Dendritic cell treated with granulocyte-macrophage colony-stimulating factor and Interleukin-4, amounts not matched to agents 40 ng/mL and 50 ng/mL, for 4 days (primary cell): ENCODE measurements around the gene SNRPB.
A peak's percentile ranks its signal among the peaks of the same experiment; 100 is the strongest.
"Not testable (repeated sequence)": the region's sequence is repeated elsewhere in the genome, so short reads cannot be mapped to it uniquely, and the experiment has no call there.

ENCODE experiments used
- H3K27ac Mint-ChIP-seq: one replicate; pipeline ENCODE4 v1.8.0; 2022; ENCODE audit warnings: mild to moderate bottlenecking, mixed read lengths
- H3K27me3 Mint-ChIP-seq: one replicate; pipeline ENCODE4 v1.8.0; 2022; ENCODE audit warnings: mild to moderate bottlenecking, mixed read lengths
- H3K36me3 Mint-ChIP-seq: one replicate; pipeline ENCODE4 v1.8.0; 2022; ENCODE audit warnings: low read depth, mixed read lengths
- H3K4me1 Mint-ChIP-seq: one replicate; pipeline ENCODE4 v1.8.0; 2022; ENCODE audit warnings: low read depth, mixed read lengths
- H3K4me3 Mint-ChIP-seq: one replicate; pipeline ENCODE4 v1.8.0; 2022; ENCODE audit warnings: mild to moderate bottlenecking, moderate library complexity, mixed read lengths
- H3K9me3 Mint-ChIP-seq: one replicate; pipeline ENCODE4 v1.8.0; 2022; ENCODE audit warnings: mixed read lengths
- intact Hi-C: fragments of 100-400 bp; cut with micrococcal nuclease; formaldehyde crosslinking; loops from one replicate; pipeline ENCODE4 v1.15.0; 2022

The SNRPB gene

GRCh38 chr20:2502808-2503384 is 32.3 kb upstream of the SNRPB start:
- H3K4me1 Mint-ChIP-seq = peaks cover 11% of the 10 kb centered on the region
- H3K36me3 Mint-ChIP-seq = peaks cover 31% of the 10 kb centered on the region
- H3K4me3 Mint-ChIP-seq, H3K27ac Mint-ChIP-seq, intact Hi-C loops, H3K27me3 Mint-ChIP-seq, H3K9me3 Mint-ChIP-seq: not testable (repeated sequence)

- intact Hi-C loops = no loop called here
- peaks cover 91% of the 10 kb centered on the region for H3K36me3 Mint-ChIP-seq
- peaks cover 9% of the 10 kb centered on the region for H3K9me3 Mint-ChIP-seq
- no peaks in the 10 kb centered on the region for H3K4me1 Mint-ChIP-seq
- H3K4me3 Mint-ChIP-seq = no peak overlapping the region
- no peak overlapping the region for H3K27ac Mint-ChIP-seq
- no peaks in the 10 kb centered on the region for H3K27me3 Mint-ChIP-seq
These were observed 15.1 kb upstream of the SNRPB start for GRCh38 chr20:2485661-2486060.

GRCh38 chr20:2485080-2485479 is 14.5 kb upstream of the SNRPB start:
- intact Hi-C loops = no loop called here
- Mint-ChIP-seq H3K36me3 (peaks cover 91% of the 10 kb centered on the region), H3K27me3 (no peaks in the 10 kb centered on the region)

GRCh38 chr20:2483504-2483903 is 12.9 kb upstream of the SNRPB start:
- H3K36me3 Mint-ChIP-seq = peaks cover 78% of the 10 kb centered on the region

More at GRCh38 chr20:2485080-2485479, 14.5 kb upstream of the SNRPB start:
- Mint-ChIP-seq H3K27ac (no peak overlapping the region), H3K4me1 (no peaks in the 10 kb centered on the region), H3K4me3 (no peak overlapping the region), H3K9me3 (peaks cover 15% of the 10 kb centered on the region)

GRCh38 chr20:2480381-2480780 is 9.8 kb upstream of the SNRPB start:
- intact Hi-C loops = no loop called here

More at GRCh38 chr20:2483504-2483903, 12.9 kb upstream of the SNRPB start:
- H3K4me3 Mint-ChIP-seq = no peak overlapping the region
- no peaks in the 10 kb centered on the region for H3K27me3 Mint-ChIP-seq
- H3K9me3 Mint-ChIP-seq = peaks cover 16% of the 10 kb centered on the region
- intact Hi-C loops = no loop called here
- no peak overlapping the region for H3K27ac Mint-ChIP-seq
- no peaks in the 10 kb centered on the region for H3K4me1 Mint-ChIP-seq

GRCh38 chr20:2476742-2477615 is 6.4 kb upstream of the SNRPB start:
- H3K36me3 Mint-ChIP-seq = peaks cover 28% of the 10 kb centered on the region

More at GRCh38 chr20:2480381-2480780, 9.8 kb upstream of the SNRPB start:
- Mint-ChIP-seq H3K9me3 (peaks cover 16% of the 10 kb centered on the region), H3K27me3 (no peaks in the 10 kb centered on the region), H3K4me1 (no peaks in the 10 kb centered on the region), H3K27ac (no peak overlapping the region), H3K4me3 (no peak overlapping the region), H3K36me3 (peaks cover 56% of the 10 kb centered on the region)

GRCh38 chr20:2475850-2476741 is 5.5 kb upstream of the SNRPB start:
- H3K27ac Mint-ChIP-seq = no peak overlapping the region
- no peaks in the 10 kb centered on the region for H3K27me3 Mint-ChIP-seq
- H3K4me1 Mint-ChIP-seq = peaks cover 4% of the 10 kb centered on the region
- H3K36me3 Mint-ChIP-seq = peaks cover 19% of the 10 kb centered on the region
- no peak overlapping the region for H3K4me3 Mint-ChIP-seq
- intact Hi-C loops = no loop called here
- peaks cover 11% of the 10 kb centered on the region for H3K9me3 Mint-ChIP-seq

More at GRCh38 chr20:2476742-2477615, 6.4 kb upstream of the SNRPB start:
- intact Hi-C loops = no loop called here
- no peak overlapping the region for H3K27ac Mint-ChIP-seq
- H3K4me1 Mint-ChIP-seq = no peaks in the 10 kb centered on the region
- no peaks in the 10 kb centered on the region for H3K27me3 Mint-ChIP-seq
- no peak overlapping the region for H3K4me3 Mint-ChIP-seq
- peaks cover 16% of the 10 kb centered on the region for H3K9me3 Mint-ChIP-seq

GRCh38 chr20:2473516-2473915 is 2.9 kb upstream of the SNRPB start:
- Mint-ChIP-seq H3K9me3 (no peaks in the 10 kb centered on the region), H3K4me3 (no peak overlapping the region), H3K4me1 (peaks cover 24% of the 10 kb centered on the region), H3K27ac (no peak overlapping the region), H3K36me3 (peaks cover 22% of the 10 kb centered on the region), H3K27me3 (no peaks in the 10 kb centered on the region)
- intact Hi-C loops = no loop called here

GRCh38 chr20:2469991-2470422 is 582 bp downstream of the SNRPB start:
- peak overlapping the region; percentile 97 for H3K4me3 Mint-ChIP-seq
- H3K27ac Mint-ChIP-seq = peak overlapping the region; percentile 98
- H3K4me1 Mint-ChIP-seq = peaks cover 41% of the 10 kb centered on the region
- H3K27me3 Mint-ChIP-seq = no peaks in the 10 kb centered on the region
- peaks cover 50% of the 10 kb centered on the region for H3K36me3 Mint-ChIP-seq
- H3K9me3 Mint-ChIP-seq = no peaks in the 10 kb centered on the region
- intact Hi-C loops = loop anchor here (1.0 to 2.0 kb wide), 2 partner anchors 39 to 55 kb away; no protein-coding TSS in a partner anchor

GRCh38 chr20:2468581-2469407 is 1.8 kb downstream of the SNRPB start:
- no peak overlapping the region for H3K27ac Mint-ChIP-seq
- no peaks in the 10 kb centered on the region for H3K27me3 Mint-ChIP-seq
- peak overlapping the region; percentile 14 for H3K4me3 Mint-ChIP-seq
- intact Hi-C loops = no loop called here
- H3K9me3 Mint-ChIP-seq = no peaks in the 10 kb centered on the region
- peaks cover 41% of the 10 kb centered on the region for H3K4me1 Mint-ChIP-seq
- peaks cover 63% of the 10 kb centered on the region for H3K36me3 Mint-ChIP-seq

- no peak overlapping the region for H3K27ac Mint-ChIP-seq
- no peaks in the 10 kb centered on the region for H3K9me3 Mint-ChIP-seq
- H3K4me1 Mint-ChIP-seq = peaks cover 41% of the 10 kb centered on the region
- intact Hi-C loops = no loop called here
- no peak overlapping the region for H3K4me3 Mint-ChIP-seq
- H3K36me3 Mint-ChIP-seq = peaks cover 76% of the 10 kb centered on the region
- H3K27me3 Mint-ChIP-seq = no peaks in the 10 kb centered on the region
These were observed 3.2 kb downstream of the SNRPB start for GRCh38 chr20:2467412-2467811.

- Mint-ChIP-seq H3K4me1 (peaks cover 32% of the 10 kb centered on the region), H3K9me3 (no peaks in the 10 kb centered on the region), H3K27me3 (no peaks in the 10 kb centered on the region), H3K36me3 (peaks cover 92% of the 10 kb centered on the region), H3K27ac (no peak overlapping the region), H3K4me3 (no peak overlapping the region)
- intact Hi-C loops = no loop called here
These were observed 5.5 kb downstream of the SNRPB start for GRCh38 chr20:2465100-2465499.
